ENCODE data around the gene PRODH2. TPM values are rescaled to one million over a fixed set of nuclear protein-coding genes. Genes with fewer than 3 reads are reported as not detected.

Gene PRODH2
- total RNA-seq, 1 experiment from 2014 or later, result not detected

DNA sequence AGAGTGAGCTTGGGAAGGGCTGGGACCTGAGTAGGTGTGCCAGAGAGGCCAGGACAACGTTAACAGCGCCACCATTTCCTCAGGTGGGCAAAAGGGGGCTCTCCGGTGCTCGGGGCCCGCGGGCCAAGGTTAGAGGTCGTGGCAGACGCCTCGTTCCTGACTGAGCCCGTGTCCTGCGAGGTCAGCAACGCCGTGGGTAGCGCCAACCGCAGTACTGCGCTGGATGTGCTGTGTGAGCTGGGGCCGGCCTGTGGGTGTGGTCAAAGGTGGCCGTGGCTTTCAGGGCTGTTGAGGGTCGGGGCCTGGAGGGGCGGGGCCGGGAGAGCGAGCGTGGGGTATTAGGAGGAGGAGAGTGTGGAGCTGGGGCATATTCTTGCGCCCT, 47.8 kb upstream of the PRODH2 start:
- Mint-ChIP-seq H3K4me1 (peaks cover 19% of the 10 kb centered on the region), H3K4me3 (peak overlapping the region; percentile 83), H3K36me3 (no peaks in the 10 kb centered on the region), H3K27me3 (ENCODE audit: low read depth) (peaks cover 94% of the 10 kb centered on the region), H3K27ac (no peak overlapping the region), H3K9me3 (no peaks in the 10 kb centered on the region)
- POLR2A ChIA-PET, result interaction anchor here (1.2 kb wide), 1 partner anchor 9 kb away, joined by 12 read pairs; no protein-coding TSS in a partner anchor
- DNase-seq (ENCODE audit: low spot score) (peak; percentile 34), ATAC-seq (peak; percentile 3)
- CTCF ChIA-PET, result interaction anchor here (0.5 to 3.2 kb wide), 18 partner anchors 9 to 268 kb away, joined by 3 to 36 read pairs (median 4); partner anchors contain the start of genes APLP1, HSPB6, LIN37 and PSENEN
- TF ChIP-seq ZNF121 (CRISPR knock-in tag; IDR thresholded peaks at IDR 0.05), result peak; percentile 95
- no peak for TF ChIP-seq ZNF423 (CRISPR knock-in tag; IDR thresholded peaks at IDR 0.05)
- TF ChIP-seq, protein P1, sequence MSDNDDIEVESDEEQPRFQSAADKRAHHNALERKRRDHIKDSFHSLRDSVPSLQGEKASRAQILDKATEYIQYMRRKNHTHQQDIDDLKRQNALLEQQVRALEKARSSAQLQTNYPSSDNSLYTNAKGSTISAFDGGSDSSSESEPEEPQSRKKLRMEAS (CRISPR knock-in tag; IDR thresholded peaks at IDR 0.05), result no peak
- TF ChIP-seq GABPB1 (CRISPR knock-in tag; IDR thresholded peaks at IDR 0.05), result no peak
- 0 out of 2 replicates have a peak, but pooled peaks have one; percentile 16 for TF ChIP-seq TP53 (CRISPR knock-in tag; IDR thresholded peaks at IDR 0.05)
- TF ChIP-seq GRHL2 (CRISPR knock-in tag; IDR thresholded peaks at IDR 0.05; ENCODE audit: insufficient replicate concordance, severe bottlenecking), result no peak

DNA sequence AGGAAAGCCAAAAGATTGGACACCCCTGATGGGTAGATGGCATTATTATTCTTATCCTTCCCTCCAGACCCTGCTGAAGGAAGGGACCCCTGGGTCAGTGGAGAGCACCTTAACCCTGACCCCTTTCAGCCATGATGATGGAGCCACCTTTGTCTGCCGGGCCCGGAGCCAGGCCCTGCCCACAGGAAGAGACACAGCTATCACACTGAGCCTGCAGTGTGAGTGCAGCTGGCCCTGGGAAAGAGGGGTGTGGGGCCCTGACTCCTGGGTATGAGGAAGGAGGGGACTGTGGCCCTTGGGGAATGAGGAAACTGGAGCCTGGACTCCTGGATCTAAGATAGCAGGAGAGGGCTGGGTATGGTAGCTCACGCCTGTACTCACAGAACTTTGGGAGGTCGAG, 46.8 kb upstream of the PRODH2 start:
- TF ChIP-seq, protein P2, sequence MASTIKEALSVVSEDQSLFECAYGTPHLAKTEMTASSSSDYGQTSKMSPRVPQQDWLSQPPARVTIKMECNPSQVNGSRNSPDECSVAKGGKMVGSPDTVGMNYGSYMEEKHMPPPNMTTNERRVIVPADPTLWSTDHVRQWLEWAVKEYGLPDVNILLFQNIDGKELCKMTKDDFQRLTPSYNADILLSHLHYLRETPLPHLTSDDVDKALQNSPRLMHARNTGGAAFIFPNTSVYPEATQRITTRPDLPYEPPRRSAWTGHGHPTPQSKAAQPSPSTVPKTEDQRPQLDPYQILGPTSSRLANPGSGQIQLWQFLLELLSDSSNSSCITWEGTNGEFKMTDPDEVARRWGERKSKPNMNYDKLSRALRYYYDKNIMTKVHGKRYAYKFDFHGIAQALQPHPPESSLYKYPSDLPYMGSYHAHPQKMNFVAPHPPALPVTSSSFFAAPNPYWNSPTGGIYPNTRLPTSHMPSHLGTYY (CRISPR knock-in tag; IDR thresholded peaks at IDR 0.05), result no peak
- TF ChIP-seq RORB (CRISPR knock-in tag; IDR thresholded peaks at IDR 0.05) (no peak), MYBL2 (CRISPR knock-in tag; IDR thresholded peaks at IDR 0.05) (no peak), ZNF671 (CRISPR knock-in tag; IDR thresholded peaks at IDR 0.05) (no peak), ZNF423 (CRISPR knock-in tag; IDR thresholded peaks at IDR 0.05) (no peak), ZNF232 (CRISPR knock-in tag; IDR thresholded peaks at IDR 0.05) (no peak), GRHL2 (CRISPR knock-in tag; IDR thresholded peaks at IDR 0.05; ENCODE audit: insufficient replicate concordance, severe bottlenecking) (no peak), ZBTB21 (CRISPR knock-in tag; IDR thresholded peaks at IDR 0.05; ENCODE audit: borderline replicate concordance) (no peak), NR3C1 (CRISPR knock-in tag; conservative IDR thresholded peaks at IDR 0.05; ENCODE audit: low read depth) (no peak)
- TF ChIP-seq, protein P3, sequence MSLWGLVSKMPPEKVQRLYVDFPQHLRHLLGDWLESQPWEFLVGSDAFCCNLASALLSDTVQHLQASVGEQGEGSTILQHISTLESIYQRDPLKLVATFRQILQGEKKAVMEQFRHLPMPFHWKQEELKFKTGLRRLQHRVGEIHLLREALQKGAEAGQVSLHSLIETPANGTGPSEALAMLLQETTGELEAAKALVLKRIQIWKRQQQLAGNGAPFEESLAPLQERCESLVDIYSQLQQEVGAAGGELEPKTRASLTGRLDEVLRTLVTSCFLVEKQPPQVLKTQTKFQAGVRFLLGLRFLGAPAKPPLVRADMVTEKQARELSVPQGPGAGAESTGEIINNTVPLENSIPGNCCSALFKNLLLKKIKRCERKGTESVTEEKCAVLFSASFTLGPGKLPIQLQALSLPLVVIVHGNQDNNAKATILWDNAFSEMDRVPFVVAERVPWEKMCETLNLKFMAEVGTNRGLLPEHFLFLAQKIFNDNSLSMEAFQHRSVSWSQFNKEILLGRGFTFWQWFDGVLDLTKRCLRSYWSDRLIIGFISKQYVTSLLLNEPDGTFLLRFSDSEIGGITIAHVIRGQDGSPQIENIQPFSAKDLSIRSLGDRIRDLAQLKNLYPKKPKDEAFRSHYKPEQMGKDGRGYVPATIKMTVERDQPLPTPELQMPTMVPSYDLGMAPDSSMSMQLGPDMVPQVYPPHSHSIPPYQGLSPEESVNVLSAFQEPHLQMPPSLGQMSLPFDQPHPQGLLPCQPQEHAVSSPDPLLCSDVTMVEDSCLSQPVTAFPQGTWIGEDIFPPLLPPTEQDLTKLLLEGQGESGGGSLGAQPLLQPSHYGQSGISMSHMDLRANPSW (CRISPR knock-in tag; conservative IDR thresholded peaks at IDR 0.05; ENCODE audit: low read depth), result no peak
- TF ChIP-seq, protein P4, sequence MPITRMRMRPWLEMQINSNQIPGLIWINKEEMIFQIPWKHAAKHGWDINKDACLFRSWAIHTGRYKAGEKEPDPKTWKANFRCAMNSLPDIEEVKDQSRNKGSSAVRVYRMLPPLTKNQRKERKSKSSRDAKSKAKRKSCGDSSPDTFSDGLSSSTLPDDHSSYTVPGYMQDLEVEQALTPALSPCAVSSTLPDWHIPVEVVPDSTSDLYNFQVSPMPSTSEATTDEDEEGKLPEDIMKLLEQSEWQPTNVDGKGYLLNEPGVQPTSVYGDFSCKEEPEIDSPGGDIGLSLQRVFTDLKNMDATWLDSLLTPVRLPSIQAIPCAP (CRISPR knock-in tag; IDR thresholded peaks at IDR 0.05), result no peak
- TF ChIP-seq, protein P5, sequence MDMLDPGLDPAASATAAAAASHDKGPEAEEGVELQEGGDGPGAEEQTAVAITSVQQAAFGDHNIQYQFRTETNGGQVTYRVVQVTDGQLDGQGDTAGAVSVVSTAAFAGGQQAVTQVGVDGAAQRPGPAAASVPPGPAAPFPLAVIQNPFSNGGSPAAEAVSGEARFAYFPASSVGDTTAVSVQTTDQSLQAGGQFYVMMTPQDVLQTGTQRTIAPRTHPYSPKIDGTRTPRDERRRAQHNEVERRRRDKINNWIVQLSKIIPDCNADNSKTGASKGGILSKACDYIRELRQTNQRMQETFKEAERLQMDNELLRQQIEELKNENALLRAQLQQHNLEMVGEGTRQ (CRISPR knock-in tag; IDR thresholded peaks at IDR 0.05), result no peak
- TF ChIP-seq, protein P6, sequence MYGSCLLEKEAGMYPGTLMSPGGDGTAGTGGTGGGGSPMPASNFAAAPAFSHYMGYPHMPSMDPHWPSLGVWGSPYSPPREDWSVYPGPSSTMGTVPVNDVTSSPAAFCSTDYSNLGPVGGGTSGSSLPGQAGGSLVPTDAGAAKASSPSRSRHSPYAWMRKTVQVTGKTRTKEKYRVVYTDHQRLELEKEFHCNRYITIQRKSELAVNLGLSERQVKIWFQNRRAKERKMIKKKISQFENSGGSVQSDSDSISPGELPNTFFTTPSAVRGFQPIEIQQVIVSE (CRISPR knock-in tag; IDR thresholded peaks at IDR 0.05; ENCODE audit: borderline replicate concordance), result no peak
- H3K4me3 Mint-ChIP-seq, result peak overlapping the region; percentile 35
- H3K4me1 Mint-ChIP-seq, result peaks cover 28% of the 10 kb centered on the region
- CTCF ChIA-PET, result interaction anchor here (1.2 to 3.2 kb wide), 4 partner anchors 9 to 74 kb away, joined by 4 to 36 read pairs (median 25); partner anchors contain the start of gene APLP1
- no peaks in the 10 kb centered on the region for H3K9me3 Mint-ChIP-seq
- DNase-seq (ENCODE audit: low spot score) (no peak), ATAC-seq (no peak)
- peaks cover 94% of the 10 kb centered on the region for H3K27me3 Mint-ChIP-seq (ENCODE audit: low read depth)
- H3K27ac Mint-ChIP-seq, result no peak overlapping the region
- no peaks in the 10 kb centered on the region for H3K36me3 Mint-ChIP-seq
- POLR2A ChIA-PET, result interaction anchor here (0.5 kb wide), 1 partner anchor 86 kb away, joined by 3 read pairs; no protein-coding TSS in a partner anchor

Data from WTC11 (cell line).